ACC112 (cell line): ENCODE measurements around the gene ITGA2B.
"Not testable (repeated sequence)": the region's sequence is repeated elsewhere in the genome, so short reads cannot be mapped to it uniquely, and the experiment has no call there.

Experiments used
- H2AFZ ChIP-seq: fragments of 200-600 bp; sonication (generic); one replicate; pipeline ENCODE4 v1.6.0; 2017; ENCODE audit warnings: antibody characterized with exemption, low read length; ENCODE audit not compliant: unreplicated experiment
- H3K27ac ChIP-seq: fragments of 200-600 bp; sonication (generic); 2 replicates; pipeline ENCODE4 v1.5.1; 2014; ENCODE audit warnings: low read depth, mild to moderate bottlenecking, antibody characterized with exemption, low read length, moderate library complexity
- H3K27me3 ChIP-seq: fragments of 200-600 bp; sonication (generic); 2 replicates; pipeline ENCODE4 v1.6.1; 2014; ENCODE audit warnings: mild to moderate bottlenecking, antibody characterized with exemption, low read length, moderate library complexity, mixed read lengths; ENCODE audit not compliant: insufficient read depth
- H3K36me3 ChIP-seq: fragments of 200-600 bp; sonication (generic); 2 replicates; pipeline ENCODE4 v1.6.1; 2016; ENCODE audit warnings: mild to moderate bottlenecking, antibody characterized with exemption, low read length, moderate library complexity, mixed read lengths; ENCODE audit not compliant: insufficient read depth
- H3K4me1 ChIP-seq: fragments of 200-600 bp; sonication (generic); one replicate; pipeline ENCODE4 v1.6.1; 2016; ENCODE audit warnings: low read length, mixed read lengths; ENCODE audit not compliant: insufficient read depth, unreplicated experiment, control insufficient read depth
- H3K4me3 ChIP-seq: fragments of 200-600 bp; sonication (generic); 2 replicates; pipeline ENCODE4 v1.5.1; 2014; ENCODE audit warnings: mild to moderate bottlenecking, low read depth, low read length
- H3K79me2 ChIP-seq: fragments of 200-600 bp; sonication (generic); one replicate; pipeline ENCODE4 v1.6.0; 2016; ENCODE audit warnings: low read length; ENCODE audit not compliant: control insufficient read depth, unreplicated experiment, insufficient read depth

The ITGA2B gene

DNA sequence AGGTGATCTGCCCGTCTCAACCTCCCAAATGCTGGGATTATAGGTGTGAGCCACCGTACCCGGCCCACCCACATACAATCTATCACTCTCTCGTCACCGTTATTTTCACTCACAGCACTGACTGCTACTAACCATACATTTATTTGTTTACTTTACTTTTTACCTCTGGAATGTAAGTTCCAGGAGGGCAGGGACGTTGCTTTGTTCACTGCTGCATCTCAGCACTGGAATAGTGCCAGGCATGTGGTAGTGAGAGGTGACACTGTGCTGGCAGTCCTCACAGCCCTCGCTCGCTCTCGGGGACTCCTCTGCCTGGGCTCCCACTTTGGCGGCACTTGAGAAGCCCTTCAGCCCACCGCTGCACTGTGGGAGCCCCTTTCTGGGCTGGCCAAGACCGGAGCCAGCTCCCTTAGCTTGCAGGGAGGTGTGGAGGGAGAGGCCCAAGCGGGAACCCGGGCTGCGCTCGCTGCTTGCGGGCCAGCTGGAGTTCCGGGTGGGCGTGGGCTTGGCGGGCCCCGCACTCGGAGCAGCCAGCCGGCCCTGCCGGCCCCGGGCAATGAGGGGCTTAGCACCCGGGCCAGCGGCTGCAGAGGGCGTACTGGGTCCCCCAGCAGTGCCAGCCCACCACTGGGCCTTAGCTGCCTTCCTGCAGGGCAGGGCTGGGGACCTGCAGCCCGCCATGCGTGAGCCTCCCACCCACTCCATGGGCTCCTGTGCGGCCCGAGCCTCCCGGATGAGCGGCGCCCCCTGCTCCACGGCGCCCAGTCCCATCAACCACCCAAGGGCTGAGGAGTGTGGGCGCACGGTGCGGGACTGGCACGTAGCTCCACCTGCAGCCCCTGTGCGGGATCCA lies 20.8 kb downstream of the ITGA2B start:
- H3K27me3 ChIP-seq, result peaks cover 31% of the 10 kb centered on the region
- not testable (repeated sequence) for H3K4me1 ChIP-seq, H3K27ac ChIP-seq, H3K79me2 ChIP-seq, H3K36me3 ChIP-seq, H2AFZ ChIP-seq, H3K4me3 ChIP-seq

DNA sequence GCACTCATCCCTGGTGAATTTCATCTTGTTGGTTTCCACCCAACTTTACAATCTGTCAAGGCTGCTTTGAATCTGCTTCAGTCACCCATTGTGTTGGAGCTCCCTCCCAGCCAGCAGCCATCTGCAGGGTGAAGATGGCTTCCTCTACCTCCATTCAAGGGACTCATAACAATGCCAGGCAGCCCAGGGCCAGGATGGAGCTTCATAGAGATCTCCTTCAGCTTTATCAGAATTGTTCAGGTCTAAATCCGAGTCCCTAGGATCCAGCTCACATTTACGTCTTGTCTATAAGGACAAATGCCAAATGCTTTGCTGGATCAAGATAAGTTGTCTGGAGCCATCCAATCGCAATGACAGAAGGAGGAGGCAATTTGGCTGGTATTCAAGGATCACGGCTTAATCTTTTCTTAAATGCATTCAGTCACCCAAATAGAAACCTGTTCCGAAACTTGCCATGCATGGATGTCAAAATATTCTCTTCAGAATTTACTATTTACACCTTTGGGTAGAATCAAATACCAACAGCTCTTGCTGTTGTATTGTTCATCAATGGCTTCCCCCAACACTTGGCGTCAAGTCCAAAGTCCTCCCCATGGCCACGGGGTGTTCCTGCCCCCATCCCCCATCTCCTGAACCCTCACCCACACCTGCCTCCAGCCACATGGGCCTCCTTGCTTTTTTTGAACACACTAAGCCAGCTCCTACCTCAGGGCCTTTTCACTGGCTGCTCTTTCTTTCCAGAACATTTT lies 22.0 kb downstream of the ITGA2B start:
- Histone ChIP-seq H2AFZ (no peak overlapping the region), H3K79me2 (no peaks in the 10 kb centered on the region), H3K4me1 (no peaks in the 10 kb centered on the region), H3K36me3 (no peaks in the 10 kb centered on the region), H3K4me3 (no peak overlapping the region), H3K27ac (no peak overlapping the region), H3K27me3 (peaks cover 31% of the 10 kb centered on the region)

DNA sequence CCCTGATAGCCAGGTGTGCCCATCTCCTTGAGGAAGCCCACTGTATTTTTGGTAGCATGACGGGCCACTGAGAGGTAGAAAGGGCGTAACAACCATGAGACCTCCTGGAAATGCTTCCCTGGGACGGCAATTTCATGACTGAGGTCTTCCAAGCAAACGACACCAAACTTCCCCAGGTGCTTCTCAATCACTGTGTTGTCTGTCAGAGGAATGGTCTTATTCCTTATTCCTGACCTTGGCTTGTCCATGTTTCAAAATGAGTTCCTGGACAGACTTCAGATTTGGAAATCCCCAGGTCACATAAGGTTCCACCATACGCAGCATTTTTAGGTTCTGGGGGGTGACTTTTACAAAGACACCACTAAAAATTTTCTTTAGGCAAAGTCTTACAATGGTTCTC lies 24.4 kb downstream of the ITGA2B start:
- H3K79me2 ChIP-seq, H3K36me3 ChIP-seq, H3K4me3 ChIP-seq, H3K27ac ChIP-seq, H2AFZ ChIP-seq: not testable (repeated sequence)
- peaks cover 28% of the 10 kb centered on the region for H3K27me3 ChIP-seq
- H3K4me1 ChIP-seq, result peaks cover 13% of the 10 kb centered on the region

DNA sequence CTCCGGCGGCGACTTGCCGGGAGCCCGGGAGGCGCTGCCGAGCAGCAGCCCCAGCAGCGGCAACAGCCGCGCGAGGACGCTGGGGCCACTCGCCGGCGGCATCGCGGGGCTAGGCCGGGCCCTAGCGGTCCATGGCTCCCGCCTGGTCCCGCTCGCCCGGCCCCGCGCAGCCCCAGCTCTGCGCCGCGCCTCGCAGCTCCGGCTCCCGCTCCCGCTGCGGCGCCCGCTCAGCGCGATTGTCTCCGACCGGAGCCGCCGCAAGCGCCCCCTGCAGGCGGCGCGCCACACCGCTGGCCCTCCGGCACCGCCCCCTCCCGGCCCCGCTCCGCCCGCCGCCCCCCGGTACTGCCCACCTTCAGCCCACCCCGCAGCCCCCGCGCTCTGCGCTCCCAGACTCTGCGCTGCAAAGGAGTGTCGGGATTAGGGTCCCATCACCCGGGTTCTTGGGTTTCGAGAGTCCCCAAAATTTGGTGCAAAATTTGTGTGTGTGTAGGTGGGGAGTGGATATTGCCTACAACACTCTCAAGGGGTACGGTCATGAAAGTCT lies 25.8 kb downstream of the ITGA2B start, which contains the start of gene FAM171A2:
FAM171A2 (minus strand) TSS at position 241 of the 547 bp plus-strand sequence; CDS start at position 102, 139 bp downstream.
- no peak within 1 kb of the TSS for H3K27ac ChIP-seq
- H3K36me3 ChIP-seq, result no peaks in the 10 kb centered on the region
- H3K79me2 ChIP-seq, result no peaks in the 10 kb centered on the region
- H3K4me1 ChIP-seq, result peaks cover 13% of the 10 kb centered on the region
- peaks cover 28% of the 10 kb centered on the region for H3K27me3 ChIP-seq
- H3K4me3 ChIP-seq, result peak within 1 kb of the TSS; percentile 82
- H2AFZ ChIP-seq, result peak within 1 kb of the TSS; percentile 91

DNA sequence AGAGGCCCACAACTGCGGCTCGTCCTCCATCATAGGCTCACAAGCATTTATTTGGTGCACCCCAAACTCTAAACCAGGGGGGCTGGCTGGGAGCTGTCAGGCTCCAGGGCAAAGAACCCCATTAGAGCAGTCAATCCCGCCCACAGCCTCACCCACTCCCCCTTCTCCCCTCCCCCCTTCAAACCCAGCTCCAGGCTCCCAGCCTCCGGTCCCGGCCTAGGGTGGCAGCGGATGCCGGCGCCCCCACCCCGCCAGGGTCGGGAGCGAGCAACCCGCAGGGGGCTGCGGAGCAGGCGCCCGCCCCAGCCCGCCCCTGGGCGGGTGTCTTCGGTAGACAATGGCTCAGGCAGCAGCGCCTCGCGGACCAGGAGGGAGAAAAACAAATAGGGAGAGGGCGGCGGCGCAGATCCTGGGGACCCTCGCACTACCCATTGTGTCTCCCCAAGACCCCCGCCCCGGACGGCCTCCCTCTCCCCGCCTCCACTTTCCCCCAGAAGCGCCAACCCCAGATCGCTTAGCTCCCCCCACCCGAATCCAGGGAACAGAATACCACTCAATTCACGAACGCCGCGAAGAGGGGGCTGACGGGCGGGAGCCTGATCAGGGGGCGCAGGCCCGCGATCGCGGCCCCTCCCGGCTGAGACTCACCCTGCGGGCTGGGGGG lies 26.4 kb downstream of the ITGA2B start:
- peak overlapping the region; percentile 89 for H2AFZ ChIP-seq
- peaks cover 13% of the 10 kb centered on the region for H3K4me1 ChIP-seq
- H3K27ac ChIP-seq, result no peak overlapping the region

DNA sequence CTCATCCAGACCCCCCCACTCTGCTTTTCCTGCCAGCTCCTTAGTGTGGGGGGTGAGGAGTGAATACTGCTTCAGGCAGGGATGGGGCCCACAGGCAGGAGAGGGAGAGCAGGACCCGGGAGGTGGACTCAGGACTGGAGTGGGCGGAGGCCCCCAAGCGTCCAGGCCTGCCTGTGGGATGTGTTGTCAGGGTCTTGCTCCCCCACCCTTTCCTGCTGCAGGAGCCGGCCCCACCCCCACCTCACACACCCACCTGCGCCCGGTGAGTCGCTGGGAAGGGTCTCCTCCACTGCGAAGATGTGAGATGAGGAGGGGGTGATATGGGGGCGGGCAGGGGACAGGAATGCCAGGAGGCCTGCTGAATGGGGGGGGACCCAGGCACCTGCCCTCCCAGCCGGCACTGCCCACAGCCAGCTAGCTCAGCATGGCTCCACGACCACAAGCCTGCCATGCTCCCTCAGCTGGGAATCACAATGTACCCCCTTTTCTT lies 26.9 kb downstream of the ITGA2B start:
- H3K36me3 ChIP-seq, result no peaks in the 10 kb centered on the region
- H2AFZ ChIP-seq, result peak overlapping the region; percentile 89
- peaks cover 13% of the 10 kb centered on the region for H3K4me1 ChIP-seq
- H3K79me2 ChIP-seq, result no peaks in the 10 kb centered on the region
- peak overlapping the region; percentile 82 for H3K4me3 ChIP-seq
- peaks cover 25% of the 10 kb centered on the region for H3K27me3 ChIP-seq
- no peak overlapping the region for H3K27ac ChIP-seq

More for the DNA sequence above, 26.4 kb downstream of the ITGA2B start:
- H3K79me2 ChIP-seq, result no peaks in the 10 kb centered on the region
- peak overlapping the region; percentile 82 for H3K4me3 ChIP-seq
- no peaks in the 10 kb centered on the region for H3K36me3 ChIP-seq
- H3K27me3 ChIP-seq, result peaks cover 28% of the 10 kb centered on the region

DNA sequence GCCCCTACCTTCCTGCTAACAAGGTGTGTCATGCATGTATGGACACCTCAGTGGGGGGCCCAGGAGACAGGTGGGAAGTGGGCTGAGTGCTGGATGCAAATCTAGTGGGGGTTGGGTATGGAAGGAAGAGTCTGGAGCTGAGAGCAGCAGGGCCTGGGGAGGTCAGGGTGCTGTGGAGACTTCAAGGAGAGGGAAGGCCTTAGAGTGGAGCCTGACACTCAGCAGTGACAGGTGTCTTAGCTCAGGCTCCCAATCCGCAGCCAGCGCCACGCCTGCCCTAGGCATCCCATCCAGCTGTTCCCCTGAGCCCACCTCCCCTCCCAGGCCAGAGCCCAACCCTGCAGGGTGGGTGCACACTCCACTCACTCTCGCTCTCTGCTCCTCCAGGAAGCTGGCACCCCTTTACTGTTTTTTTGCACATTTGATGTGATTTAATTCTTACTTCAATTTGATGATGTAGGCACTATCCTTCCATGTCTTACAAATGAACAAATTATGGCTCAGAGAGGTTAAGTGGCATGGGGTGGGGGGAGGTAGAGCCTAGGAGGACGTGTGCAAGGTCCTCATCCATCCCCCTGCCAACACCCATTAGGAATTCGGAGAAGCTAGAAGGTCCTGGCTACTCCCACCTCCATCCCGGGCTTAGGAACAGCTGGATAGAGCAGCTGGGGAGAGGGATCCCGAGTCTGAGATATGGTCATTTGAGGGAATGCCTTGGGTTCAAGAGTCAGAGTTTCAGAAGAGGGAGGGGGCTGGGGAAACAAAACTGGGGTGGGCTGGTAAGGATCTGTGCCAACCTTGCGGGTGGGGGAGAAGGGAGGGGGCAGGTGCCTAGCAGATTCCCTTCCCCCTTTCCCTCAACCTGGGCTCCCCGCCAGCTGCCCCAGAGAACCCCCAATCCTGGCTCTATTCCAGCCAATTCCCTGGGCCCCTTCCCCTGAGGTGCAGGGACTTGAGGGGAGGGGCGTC lies 27.9 kb downstream of the ITGA2B start:
- Histone ChIP-seq H3K27ac (no peak overlapping the region), H2AFZ (no peak overlapping the region), H3K79me2 (no peaks in the 10 kb centered on the region), H3K27me3 (peaks cover 18% of the 10 kb centered on the region), H3K4me1 (peaks cover 13% of the 10 kb centered on the region), H3K36me3 (no peaks in the 10 kb centered on the region), H3K4me3 (no peak overlapping the region)

DNA sequence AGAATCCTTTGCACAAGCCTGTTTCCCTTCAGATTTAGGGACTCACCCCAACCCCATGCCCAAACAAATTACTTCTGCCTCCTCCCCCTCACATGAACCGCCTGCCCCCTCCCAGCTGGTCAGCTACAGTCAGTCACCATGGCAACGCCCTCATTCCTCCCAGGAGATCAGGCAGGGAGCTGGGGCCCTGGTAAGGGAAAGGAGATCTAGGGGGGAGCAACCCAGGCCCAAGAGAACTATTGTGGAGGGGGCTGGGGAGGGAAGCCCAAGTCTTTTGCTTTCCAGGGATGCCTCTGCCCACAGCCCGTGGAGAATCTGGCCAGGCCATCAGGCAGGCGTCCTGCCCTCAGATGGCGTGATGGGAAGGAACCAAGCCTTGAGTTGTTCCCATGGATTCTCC lies 28.6 kb downstream of the ITGA2B start:
- no peak overlapping the region for H2AFZ ChIP-seq
- no peaks in the 10 kb centered on the region for H3K79me2 ChIP-seq
- H3K36me3 ChIP-seq, result no peaks in the 10 kb centered on the region
- peaks cover 11% of the 10 kb centered on the region for H3K27me3 ChIP-seq
- peaks cover 13% of the 10 kb centered on the region for H3K4me1 ChIP-seq
- H3K4me3 ChIP-seq, result no peak overlapping the region
- no peak overlapping the region for H3K27ac ChIP-seq

DNA sequence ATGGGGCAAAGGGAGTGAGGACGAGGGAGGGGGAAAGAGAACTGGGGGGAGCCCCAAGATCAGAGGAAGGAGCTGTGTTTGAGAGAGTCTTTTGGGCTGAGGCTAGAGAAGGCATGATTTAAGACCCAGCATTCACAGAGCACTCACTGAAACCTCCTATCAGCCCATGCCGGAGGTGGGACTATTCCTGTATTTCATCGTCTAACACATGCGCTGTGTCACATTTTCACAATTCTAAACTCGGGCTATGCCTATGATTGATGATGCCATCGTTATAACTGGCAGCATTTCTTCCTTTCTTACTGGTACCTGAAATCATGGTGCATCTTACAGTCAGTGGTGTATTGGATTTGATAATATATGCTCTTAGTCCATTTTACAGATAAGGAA lies 29.3 kb downstream of the ITGA2B start:
- H3K27me3 ChIP-seq, result peaks cover 4% of the 10 kb centered on the region; the same call in 1 of the 2 replicates
- H3K4me3 ChIP-seq, result no peak overlapping the region
- no peak overlapping the region for H3K27ac ChIP-seq
- peaks cover 13% of the 10 kb centered on the region for H3K4me1 ChIP-seq
- H2AFZ ChIP-seq, result no peak overlapping the region
- no peaks in the 10 kb centered on the region for H3K36me3 ChIP-seq
- H3K79me2 ChIP-seq, result no peaks in the 10 kb centered on the region
